Measurements from ENCODE around the gene RABGGTB.
"Not testable (repeated sequence)": the region's sequence is repeated elsewhere in the genome, so short reads cannot be mapped to it uniquely, and the experiment has no call there.

Gene RABGGTB

DNA sequence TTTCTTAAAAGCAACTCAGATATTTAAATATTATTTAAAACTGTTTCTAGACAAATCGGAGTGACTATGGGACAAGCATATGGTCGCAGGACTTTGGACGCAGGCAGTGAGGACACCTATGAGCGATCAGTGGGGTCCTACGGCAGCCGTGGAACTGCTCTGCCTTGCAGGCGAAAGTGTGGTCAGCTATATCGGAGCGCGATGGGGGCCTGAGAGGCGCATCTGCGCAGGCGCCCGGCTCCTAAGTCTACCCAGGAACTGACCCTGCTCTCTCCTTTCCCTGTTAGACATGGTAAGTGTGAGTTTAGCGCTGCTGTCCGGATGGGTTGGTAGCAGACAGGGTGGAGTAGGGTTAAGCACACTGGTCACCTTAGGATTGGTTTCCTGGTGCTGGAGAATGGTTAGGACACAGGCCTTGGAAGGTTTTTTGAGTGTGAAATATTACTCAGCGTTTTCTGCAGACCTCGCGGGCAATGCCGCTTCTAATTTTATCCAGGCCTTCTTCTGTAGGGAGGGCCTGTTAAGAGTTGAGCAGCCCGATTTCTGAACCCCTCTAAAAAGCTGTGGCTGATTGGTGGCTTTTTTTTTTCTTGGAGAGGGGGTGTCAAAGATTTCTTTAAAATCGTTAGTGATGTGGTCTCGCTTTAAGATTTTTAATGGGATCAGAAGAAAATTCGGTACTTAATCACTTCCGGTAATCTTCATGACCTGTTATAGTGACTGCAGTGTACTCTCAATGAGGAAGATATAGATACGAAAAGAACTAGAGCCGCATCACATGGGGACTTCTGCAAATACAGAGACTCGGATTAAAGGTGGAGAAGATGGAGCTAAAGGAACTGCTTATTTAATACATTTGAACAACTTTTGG is at the start of gene RABGGTB:
RABGGTB (plus strand) TSS at position 274 of the 871 bp plus-strand sequence; CDS start at position 290, 16 bp downstream.
- DNase-seq, result peak; percentile 95 to 98

DNA sequence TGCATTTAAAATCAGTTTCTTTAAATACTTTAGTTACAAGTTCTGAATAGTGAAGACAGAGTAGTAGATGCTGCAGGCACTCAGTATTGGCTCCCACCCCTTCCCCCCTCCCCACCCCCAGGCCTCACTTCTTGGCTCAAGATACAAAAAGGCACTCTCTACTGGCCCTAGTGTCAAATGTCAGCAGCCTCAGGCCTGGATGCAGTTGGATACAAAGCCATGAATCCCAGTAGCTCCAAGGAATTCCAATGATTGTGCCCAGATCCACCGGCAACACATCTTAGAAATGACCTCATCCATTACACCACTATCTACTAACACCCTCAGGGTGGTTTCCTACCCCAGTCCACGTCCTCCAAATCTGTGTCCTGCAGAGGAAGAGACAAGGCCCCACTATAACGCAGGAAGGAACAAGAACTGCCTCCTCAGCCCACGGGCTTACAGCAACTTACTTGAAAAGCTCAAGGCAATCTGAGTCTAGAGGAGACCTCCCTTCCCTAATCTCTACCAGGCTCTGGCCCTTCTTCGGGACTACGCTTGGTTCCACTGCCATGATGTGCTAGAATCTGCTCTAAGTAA is 43.9 kb upstream of the RABGGTB start:
- no peak for DNase-seq

- DNase-seq, result no peak
Observed at GRCh38 chr1:75745276-75745675, 40.8 kb upstream of the RABGGTB start.

- DNase-seq, result not testable (repeated sequence)
Observed at GRCh38 chr1:75757210-75757609, 28.8 kb upstream of the RABGGTB start.

- not testable (repeated sequence) for DNase-seq
Observed at GRCh38 chr1:75758543-75758942, 27.5 kb upstream of the RABGGTB start.

- peak in 1 of 2 experiments; percentile 11 for DNase-seq
Observed at GRCh38 chr1:75764057-75764655, 21.9 kb upstream of the RABGGTB start.

GRCh38 chr1:75765697-75766355 is 20.2 kb upstream of the RABGGTB start:
- DNase-seq, result no peak

DNA sequence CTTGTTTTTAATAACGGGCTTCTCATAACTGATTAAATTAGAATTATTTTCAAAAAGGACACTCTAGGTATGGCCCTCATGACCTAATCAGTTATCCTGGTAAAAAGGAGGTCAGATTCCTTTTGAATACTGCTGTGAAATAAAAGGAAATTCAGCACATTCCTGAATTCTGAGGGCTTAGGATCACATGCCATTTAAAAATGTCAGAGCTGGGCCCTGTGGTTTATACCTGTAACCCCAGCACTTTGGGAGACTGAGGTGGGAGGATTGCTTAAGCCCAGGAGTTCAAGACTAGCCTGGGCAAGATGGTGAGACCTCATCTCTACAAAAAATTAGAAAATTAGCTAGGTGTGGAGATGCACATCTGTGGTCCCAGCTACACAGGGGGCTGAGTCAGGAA is 18.0 kb upstream of the RABGGTB start:
- no peak for DNase-seq

DNA sequence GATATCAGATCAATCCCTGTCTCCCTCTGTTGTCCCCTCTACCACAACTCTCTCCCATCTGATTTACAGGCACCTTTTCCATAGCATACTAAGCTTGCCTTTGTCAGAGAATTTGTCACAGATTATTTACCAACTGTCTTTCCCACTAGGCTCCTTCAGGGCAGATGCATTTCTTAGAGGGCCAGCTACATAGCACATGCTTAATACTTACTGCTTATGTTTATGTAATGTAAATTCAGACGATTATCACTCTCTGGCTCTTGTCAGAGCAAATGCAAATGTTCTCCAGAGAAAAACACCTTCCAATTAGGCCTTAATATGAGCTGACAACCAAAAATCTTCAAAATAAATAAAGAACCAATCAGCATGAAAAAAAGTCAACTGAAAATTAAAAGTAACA is 15.3 kb upstream of the RABGGTB start:
- no peak for DNase-seq

GRCh38 chr1:75771978-75772377 is 14.1 kb upstream of the RABGGTB start:
- DNase-seq, result no peak

DNA sequence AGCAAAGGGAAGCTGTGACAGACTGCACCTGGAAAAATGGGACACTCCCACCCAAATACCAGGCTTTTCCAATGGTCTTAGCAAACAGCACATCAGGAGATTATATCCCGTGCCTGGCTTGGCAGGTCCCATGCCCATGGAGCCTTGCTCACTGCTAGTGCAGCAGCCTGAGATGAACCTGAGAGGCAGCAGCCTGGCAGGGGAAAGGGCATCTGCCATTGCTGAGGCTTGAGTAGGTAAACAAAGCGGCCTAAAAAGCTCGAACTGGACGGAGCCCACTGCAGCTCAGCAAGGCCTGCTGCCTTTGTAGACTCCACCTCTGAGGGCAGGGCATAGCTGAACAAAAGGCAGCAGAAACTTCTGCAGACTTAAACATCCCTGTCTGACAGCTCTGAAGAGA is 8.2 kb upstream of the RABGGTB start:
- not testable (repeated sequence) for DNase-seq

DNA sequence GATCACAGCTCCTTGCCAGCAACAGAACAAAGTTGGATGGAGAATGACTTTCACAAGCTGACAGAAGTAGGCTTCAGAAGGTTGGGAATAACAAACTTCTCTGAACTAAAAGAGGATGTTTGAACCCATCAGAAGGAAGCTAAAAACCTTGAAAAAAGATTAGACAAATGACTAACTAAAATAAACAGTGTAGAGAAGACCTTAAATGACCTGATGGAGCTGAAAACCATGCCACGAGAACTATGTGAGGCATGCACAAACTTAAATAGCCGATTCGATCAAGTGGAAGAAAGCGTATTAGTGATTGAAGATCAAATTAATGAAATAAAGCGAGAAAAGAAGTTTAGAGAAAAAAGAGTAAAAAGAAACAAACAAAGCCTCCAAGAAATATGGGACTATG is 7.4 kb upstream of the RABGGTB start:
- not testable (repeated sequence) for DNase-seq

DNA sequence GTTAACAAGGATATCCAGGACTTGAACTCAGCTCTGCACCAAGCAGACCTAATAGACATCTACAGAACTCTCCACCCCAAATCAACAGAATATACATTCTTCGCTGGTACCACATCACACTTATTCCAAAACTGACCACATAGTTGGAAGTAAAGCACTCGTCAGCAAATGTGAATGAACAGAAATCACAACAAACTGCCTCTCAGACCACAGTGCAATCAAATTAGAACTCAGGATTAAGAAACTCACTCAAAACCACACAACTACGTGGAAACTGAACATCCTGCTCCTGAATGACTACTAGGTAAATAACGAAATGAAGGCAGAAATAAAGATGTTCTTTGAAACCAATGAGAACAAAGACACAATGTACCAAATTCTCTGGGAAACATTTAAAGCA is 5.9 kb upstream of the RABGGTB start:
- not testable (repeated sequence) for DNase-seq

DNA sequence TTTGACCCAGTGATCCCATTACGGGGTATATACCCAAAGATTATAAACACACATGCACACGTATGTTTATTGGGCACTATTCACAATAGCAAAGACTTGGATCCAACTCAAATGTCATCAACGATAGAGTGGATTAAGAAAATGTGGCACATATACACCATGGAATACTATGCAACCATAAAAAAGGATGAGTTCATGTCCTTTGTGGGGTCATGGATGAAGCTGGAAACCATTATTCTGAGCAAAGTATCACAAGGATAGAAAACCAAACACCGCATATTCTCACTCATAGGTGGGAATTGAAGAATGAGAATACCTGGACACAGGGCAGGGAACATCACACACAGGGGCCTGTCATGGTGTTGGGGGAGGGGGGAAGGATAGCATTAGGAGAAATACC is 2.1 kb upstream of the RABGGTB start:
- not testable (repeated sequence) for DNase-seq

- no peak for DNase-seq
Observed at GRCh38 chr1:75785320-75785982, 605 bp upstream of the RABGGTB start.

DNA sequence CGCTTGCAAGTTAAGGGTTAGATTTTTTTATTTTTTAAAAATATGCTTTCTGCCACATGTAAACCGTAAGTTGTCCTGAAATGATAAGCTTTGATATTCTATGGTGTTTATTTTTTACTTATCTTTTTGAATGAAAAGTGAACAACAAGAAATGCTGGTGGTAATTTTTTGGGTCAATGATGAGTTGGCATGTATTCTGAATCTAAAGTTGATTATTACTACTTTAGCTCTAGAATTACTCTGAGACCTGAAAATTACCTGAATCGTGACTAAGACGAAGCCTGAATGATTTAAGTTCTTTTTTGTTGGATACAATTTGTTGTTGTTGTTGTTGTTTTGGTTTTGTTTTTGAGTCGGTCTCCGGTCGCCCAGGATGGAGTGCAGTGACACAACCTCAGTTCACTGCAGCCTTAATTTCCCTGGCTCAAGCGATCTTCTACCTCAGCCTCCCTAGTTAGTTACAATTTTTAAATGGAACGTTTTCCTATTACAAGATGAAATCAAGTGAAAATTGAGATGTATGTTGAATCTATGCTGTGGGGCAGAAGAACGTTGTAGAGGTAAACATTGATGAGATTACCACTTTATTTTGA is 941 bp downstream of the RABGGTB start:
- no peak for DNase-seq

GRCh38 chr1:75787524-75787923 is 1.5 kb downstream of the RABGGTB start:
- no peak for DNase-seq

- no peak for DNase-seq
Observed at GRCh38 chr1:75789988-75790387, 3.9 kb downstream of the RABGGTB start.

- DNase-seq, result no peak
Observed at GRCh38 chr1:75791022-75791421, 5.0 kb downstream of the RABGGTB start.

- no peak for DNase-seq
Observed at GRCh38 chr1:75792091-75792490, 6.0 kb downstream of the RABGGTB start.

- DNase-seq, result no peak
Observed at GRCh38 chr1:75794382-75794781, 8.3 kb downstream of the RABGGTB start.

- no peak for DNase-seq
Observed at GRCh38 chr1:75795703-75796193, 9.7 kb downstream of the RABGGTB start.
